GM19328 (cell line): Measurements from ENCODE around the gene SFTPA2.
"Not testable (repeated sequence)": the region's sequence is repeated elsewhere in the genome, so short reads cannot be mapped to it uniquely, and the experiment has no call there.

Source experiments
- ATAC-seq: cut with Tn5 transposase; IDR thresholded peaks from one replicate; pipeline ENCODE4 v1.9.1; 2021; ENCODE audit warnings: mild to moderate bottlenecking, moderate library complexity; ENCODE audit not compliant: unreplicated experiment

The SFTPA2 gene

DNA sequence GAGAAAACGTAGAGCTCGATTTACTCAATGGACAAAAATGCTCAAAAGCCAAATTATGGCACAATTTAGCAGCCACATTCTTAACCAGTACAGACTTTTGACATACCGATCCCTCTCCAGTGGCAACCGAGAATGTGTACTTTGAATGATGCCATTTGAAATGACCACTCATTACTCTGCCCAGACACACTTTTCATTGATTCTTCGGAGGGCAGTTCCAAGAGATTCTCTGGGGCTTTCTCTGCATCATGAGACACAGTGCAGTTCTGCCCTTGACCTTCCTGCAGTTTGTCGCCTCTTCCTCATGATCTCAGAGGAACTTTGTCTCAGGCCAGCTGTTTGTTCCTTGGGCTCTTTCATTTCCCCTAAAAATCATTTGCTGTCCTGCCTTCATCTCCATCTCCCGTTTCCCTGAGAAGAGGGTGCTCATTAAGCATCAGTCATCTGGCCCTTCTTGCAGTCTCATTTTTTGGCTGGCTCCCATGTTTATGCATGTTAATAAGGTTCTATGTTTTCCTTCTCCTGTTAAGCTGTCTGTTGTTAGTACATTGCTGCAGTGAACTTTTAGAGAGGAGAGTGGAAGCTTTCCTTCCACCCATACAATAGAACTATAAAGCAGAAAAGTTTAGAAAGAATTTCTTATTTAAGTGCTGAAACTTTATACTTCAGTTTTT is 43.5 kb downstream of the SFTPA2 start:
- not testable (repeated sequence) for ATAC-seq

DNA sequence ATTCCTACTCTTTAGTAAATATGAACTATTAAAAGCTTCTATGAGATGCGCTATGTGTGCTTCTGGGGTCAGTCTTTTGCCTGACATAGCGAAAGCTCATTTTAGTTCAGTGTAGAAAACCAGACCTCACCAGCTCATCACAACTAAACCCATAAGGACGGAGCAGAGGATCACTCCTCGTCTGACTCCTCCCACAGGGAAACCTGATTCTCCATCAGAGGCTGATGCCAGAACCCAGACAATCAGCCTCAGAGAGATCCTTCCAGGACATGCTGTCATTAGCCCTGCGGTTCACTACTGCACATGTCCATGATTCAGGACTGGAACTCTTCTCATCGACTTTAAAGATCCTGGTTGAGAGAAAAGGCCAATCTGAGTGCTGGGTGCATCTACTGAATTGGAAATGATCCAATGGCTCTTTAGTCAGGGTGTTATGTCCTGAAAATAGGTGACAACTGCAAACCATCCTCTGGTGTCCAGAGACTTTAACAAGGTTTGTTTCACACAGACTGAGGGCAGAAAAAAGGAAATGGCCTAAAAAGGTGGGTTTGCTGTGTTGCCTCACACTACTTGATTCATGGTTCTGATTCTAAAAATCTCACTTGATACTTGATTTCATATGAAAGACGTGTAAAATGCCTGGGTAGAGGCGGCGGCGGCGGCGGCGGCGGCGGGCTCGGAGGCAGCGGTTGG is 48.2 kb downstream of the SFTPA2 start, which contains the start of gene EIF5AL1:
Gene EIF5AL1 (plus strand): TSS at position 643 of the 693 bp plus-strand sequence. CDS start 117 bp downstream, outside the sequence.
- not testable (repeated sequence) for ATAC-seq

DNA sequence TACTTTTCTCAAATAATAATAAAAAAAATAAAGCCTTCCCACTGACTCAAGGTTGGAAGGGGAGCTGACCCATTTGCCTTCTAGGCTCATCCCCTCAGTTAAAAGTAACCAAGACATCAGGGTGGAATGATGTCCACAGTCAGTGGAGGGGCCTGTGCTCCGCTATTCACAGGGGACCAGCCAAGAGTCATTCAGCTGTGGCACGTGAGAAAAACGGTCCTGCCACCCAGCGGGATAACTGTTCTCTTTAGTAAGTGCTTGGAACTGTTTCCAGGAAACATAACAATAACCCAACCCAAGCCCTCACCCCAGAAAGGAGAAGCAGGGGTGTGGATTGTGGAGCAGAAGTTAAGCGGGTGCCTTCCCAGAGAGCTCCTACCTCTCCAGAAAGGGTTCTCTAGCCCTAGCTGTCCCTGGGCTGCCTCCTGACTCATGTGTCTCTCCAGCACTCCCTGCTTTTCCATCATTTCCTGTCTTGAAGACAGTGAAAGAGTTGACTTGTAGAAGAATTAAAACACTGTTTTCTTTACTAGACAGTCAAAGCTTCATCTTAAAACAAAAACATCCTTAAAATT is 50.2 kb downstream of the SFTPA2 start:
- not testable (repeated sequence) for ATAC-seq

DNA sequence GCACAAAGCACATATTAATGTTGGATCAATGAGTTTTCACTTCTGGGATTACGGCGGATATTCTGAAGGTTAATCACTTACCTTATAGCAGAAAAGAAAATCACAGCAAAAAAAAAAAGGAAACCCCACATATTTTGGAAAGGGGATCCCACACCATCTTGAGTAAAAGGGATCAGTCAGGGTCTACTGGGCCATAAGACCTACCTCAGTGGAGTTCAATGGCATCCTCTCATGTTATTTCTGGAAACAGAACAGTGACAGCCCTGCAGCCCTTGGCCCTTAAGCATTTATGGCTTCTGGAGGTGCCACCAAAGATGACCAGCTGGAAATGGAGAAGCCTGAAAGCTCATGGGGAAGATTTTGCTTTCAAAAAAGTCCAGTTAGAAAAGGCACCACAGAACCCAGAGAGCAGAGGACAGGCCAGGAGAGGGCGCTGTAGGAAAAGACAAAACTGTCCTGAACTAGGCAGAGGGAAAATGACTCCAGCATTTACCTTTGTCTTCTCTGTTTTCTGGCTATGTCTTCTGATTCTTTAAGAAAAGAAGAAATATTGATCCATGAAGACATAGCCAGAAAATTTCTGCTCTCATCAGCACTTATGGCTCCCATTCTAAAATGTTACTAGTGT is 50.8 kb downstream of the SFTPA2 start:
- not testable (repeated sequence) for ATAC-seq

DNA sequence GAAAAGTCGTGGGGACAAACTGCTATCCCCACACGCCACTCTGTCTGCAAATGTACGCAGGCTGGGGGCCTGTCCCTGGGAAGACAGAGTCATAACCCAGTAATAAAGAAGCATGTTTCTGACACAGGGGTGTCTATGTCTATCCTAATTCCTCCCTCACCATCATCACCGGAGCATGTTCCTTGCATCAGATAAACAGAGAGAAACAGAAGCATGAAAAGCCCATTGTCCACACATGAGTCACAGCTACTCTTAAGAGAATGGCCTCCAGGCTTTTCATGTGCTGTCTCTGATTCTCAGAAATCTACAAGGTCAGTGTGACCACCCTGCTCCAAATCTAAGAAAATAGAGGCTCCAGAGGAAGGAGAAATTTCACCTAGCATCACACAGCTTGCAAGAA is 52.0 kb downstream of the SFTPA2 start:
- ATAC-seq, result not testable (repeated sequence)

DNA sequence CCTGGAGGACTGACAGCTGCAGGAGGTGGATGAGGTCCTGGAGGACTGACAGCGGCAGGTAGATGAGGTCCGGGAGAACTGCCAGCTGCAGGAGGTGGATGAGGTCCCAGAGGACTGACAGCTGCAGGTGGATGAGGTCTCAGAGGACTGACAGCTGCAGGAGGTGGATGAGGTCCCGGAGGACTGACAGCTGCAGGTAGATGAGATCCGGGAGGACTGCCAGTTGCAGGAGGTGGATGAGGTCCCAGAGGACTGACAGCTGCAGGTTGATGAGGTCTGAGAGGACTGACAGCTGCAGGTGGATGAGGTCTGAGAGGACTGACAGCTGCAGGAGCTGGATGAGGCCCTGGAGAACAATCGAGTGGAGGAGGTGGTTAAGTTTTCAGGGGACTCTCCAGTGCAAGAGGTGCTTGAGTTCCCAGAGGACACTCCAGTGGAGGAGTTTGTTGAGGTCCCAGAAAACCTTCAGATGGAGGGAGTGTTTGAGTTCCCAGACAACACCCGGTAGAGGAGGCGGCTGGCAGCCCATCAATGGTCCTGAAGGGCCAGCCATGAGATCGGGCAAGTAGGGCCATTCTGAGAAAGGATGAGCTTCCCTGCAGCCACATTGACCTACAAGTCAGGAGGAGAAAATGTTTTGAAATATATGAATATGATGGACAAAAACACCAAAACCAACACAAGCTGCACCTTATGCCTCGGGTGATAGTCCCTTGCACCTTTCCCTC is 52.6 kb downstream of the SFTPA2 start:
- ATAC-seq, result no peak
